PFSK-1 (cell line): ENCODE data around the gene SPECC1.

Experiments used
- FOXP2 ChIP-seq: optimal IDR thresholded peaks from 2 replicates; pipeline ENCODE3; 2011; ENCODE audit warnings: borderline replicate concordance, control low read depth, inconsistent platforms; ENCODE audit not compliant: insufficient read depth; ENCODE audit errors: extremely low read length, extremely low read depth
- POLR2AphosphoS5 ChIP-seq: IDR thresholded peaks from 2 replicates; pipeline ENCODE4 v1.6.1; 2012; ENCODE audit warnings: low read depth, mild to moderate bottlenecking, control low read depth, low read length, moderate library complexity
- REST ChIP-seq, 2 experiments: IDR thresholded peaks; 2 replicates each; pipeline versions ENCODE4 v1.6.1 to v1.8.0; 2011 to 2012; ENCODE audit warnings: low read depth in 2 of 2, low read length in 2 of 2, control low read depth in 1 of 2, inconsistent platforms in 1 of 2, mild to moderate bottlenecking in 1 of 2, moderate library complexity in 1 of 2; ENCODE audit not compliant: insufficient read depth in 1 of 2
- SIN3A ChIP-seq: IDR thresholded peaks from 2 replicates; pipeline ENCODE4 v1.6.1; 2012; ENCODE audit warnings: mild to moderate bottlenecking, low read length, moderate library complexity, borderline replicate concordance; ENCODE audit not compliant: insufficient read depth
- TAF1 ChIP-seq: IDR thresholded peaks from 2 replicates; pipeline ENCODE4 v1.6.1; 2012; ENCODE audit warnings: low read length, control low read depth, borderline replicate concordance; ENCODE audit not compliant: insufficient read depth

- TF ChIP-seq SIN3A: no peak
- no peak for TF ChIP-seq POLR2AphosphoS5
- TF ChIP-seq REST (IDR thresholded peaks at IDR 0.05; ENCODE audit: insufficient read depth in 1 of 2, low read depth in 2 of 2, low read length in 2 of 2): no peak
- TF ChIP-seq TAF1: no peak
- TF ChIP-seq FOXP2: no peak
Observed at GRCh38 chr17:20264996-20265395, 255.8 kb downstream of the SPECC1 start.
